ENCODE data around the gene HSPG2. TPM values are rescaled to one million over a fixed set of nuclear protein-coding genes. Genes with fewer than 3 reads are reported as not detected.

The HSPG2 gene
- total and polyA plus RNA-seq, 2 of the 13 experiments (the other 11 are each of a cell fraction or from before 2014, with no cell fraction given): 9.1 to 13.1 TPM

DNA sequence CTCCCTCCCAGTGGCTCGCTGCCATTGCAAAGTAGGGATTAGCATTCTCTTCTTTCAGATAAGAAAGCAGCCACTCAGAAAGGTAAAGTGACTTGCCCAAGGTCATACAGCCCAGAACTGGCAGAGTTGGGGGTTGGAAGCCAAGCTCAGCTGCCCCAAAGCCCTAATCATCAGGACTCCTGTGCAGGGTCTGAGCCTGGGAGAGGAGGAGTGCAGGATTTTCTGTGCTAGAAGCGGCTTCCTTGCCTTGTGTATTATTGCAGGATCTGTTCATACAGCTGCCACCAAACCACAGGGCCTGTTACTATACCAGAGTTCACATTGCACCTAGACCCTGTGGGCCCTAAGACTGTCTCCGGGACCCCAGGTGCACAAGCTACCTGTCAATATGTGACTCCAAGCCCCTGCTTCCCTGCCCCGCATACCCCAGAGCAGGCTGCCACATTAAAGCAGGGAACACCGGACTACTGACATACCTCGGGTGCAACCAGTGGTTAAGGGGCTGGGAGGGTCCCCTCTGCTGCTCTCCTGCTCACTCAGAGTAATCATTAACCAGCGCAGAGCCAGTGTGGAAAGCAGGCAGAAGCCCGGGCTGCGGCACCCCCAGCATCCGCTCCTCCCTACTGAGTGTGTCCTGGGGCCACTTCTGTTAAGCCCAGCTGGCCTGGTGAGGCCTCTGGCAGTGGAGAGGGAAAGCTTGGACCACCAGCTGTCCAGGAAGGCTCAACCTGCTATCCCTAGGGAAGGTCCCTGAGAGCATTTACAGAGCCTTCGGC, 15.8 kb downstream of the HSPG2 start (continued):
- TF ChIP-seq, protein P1, sequence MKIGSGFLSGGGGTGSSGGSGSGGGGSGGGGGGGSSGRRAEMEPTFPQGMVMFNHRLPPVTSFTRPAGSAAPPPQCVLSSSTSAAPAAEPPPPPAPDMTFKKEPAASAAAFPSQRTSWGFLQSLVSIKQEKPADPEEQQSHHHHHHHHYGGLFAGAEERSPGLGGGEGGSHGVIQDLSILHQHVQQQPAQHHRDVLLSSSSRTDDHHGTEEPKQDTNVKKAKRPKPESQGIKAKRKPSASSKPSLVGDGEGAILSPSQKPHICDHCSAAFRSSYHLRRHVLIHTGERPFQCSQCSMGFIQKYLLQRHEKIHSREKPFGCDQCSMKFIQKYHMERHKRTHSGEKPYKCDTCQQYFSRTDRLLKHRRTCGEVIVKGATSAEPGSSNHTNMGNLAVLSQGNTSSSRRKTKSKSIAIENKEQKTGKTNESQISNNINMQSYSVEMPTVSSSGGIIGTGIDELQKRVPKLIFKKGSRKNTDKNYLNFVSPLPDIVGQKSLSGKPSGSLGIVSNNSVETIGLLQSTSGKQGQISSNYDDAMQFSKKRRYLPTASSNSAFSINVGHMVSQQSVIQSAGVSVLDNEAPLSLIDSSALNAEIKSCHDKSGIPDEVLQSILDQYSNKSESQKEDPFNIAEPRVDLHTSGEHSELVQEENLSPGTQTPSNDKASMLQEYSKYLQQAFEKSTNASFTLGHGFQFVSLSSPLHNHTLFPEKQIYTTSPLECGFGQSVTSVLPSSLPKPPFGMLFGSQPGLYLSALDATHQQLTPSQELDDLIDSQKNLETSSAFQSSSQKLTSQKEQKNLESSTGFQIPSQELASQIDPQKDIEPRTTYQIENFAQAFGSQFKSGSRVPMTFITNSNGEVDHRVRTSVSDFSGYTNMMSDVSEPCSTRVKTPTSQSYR (CRISPR knock-in tag; IDR thresholded peaks at IDR 0.05; ENCODE audit: borderline replicate concordance): no peak
- no peak for TF ChIP-seq ZNF225 (CRISPR knock-in tag; IDR thresholded peaks at IDR 0.05)
- no peak for TF ChIP-seq SNAPC2 (CRISPR knock-in tag; IDR thresholded peaks at IDR 0.05)
- TF ChIP-seq, protein P2, sequence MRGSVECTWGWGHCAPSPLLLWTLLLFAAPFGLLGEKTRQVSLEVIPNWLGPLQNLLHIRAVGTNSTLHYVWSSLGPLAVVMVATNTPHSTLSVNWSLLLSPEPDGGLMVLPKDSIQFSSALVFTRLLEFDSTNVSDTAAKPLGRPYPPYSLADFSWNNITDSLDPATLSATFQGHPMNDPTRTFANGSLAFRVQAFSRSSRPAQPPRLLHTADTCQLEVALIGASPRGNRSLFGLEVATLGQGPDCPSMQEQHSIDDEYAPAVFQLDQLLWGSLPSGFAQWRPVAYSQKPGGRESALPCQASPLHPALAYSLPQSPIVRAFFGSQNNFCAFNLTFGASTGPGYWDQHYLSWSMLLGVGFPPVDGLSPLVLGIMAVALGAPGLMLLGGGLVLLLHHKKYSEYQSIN (CRISPR knock-in tag; IDR thresholded peaks at IDR 0.05; ENCODE audit: borderline replicate concordance): no peak
- TF ChIP-seq, protein P3, sequence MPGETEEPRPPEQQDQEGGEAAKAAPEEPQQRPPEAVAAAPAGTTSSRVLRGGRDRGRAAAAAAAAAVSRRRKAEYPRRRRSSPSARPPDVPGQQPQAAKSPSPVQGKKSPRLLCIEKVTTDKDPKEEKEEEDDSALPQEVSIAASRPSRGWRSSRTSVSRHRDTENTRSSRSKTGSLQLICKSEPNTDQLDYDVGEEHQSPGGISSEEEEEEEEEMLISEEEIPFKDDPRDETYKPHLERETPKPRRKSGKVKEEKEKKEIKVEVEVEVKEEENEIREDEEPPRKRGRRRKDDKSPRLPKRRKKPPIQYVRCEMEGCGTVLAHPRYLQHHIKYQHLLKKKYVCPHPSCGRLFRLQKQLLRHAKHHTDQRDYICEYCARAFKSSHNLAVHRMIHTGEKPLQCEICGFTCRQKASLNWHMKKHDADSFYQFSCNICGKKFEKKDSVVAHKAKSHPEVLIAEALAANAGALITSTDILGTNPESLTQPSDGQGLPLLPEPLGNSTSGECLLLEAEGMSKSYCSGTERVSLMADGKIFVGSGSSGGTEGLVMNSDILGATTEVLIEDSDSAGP (CRISPR knock-in tag; IDR thresholded peaks at IDR 0.05; ENCODE audit: borderline replicate concordance): no peak
- TF ChIP-seq, protein P4, sequence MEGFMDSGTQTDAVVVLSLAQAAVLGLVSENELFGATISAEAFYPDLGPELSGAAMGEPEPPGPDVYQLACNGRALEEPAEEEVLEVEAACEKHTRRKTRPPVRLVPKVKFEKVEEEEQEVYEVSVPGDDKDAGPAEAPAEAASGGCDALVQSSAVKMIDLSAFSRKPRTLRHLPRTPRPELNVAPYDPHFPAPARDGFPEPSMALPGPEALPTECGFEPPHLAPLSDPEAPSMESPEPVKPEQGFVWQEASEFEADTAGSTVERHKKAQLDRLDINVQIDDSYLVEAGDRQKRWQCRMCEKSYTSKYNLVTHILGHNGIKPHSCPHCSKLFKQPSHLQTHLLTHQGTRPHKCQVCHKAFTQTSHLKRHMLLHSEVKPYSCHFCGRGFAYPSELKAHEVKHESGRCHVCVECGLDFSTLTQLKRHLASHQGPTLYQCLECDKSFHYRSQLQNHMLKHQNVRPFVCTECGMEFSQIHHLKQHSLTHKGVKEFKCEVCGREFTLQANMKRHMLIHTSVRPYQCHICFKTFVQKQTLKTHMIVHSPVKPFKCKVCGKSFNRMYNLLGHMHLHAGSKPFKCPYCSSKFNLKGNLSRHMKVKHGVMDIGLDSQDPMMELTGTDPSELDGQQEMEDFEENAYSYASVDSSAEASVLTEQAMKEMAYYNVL (CRISPR knock-in tag; IDR thresholded peaks at IDR 0.05; ENCODE audit: borderline replicate concordance): peak; percentile 49; the same call in 1 of the 2 replicates
- peak; percentile 91 for TF ChIP-seq ZMYM3 (CRISPR knock-in tag; IDR thresholded peaks at IDR 0.05)
- TF ChIP-seq, protein P5, sequence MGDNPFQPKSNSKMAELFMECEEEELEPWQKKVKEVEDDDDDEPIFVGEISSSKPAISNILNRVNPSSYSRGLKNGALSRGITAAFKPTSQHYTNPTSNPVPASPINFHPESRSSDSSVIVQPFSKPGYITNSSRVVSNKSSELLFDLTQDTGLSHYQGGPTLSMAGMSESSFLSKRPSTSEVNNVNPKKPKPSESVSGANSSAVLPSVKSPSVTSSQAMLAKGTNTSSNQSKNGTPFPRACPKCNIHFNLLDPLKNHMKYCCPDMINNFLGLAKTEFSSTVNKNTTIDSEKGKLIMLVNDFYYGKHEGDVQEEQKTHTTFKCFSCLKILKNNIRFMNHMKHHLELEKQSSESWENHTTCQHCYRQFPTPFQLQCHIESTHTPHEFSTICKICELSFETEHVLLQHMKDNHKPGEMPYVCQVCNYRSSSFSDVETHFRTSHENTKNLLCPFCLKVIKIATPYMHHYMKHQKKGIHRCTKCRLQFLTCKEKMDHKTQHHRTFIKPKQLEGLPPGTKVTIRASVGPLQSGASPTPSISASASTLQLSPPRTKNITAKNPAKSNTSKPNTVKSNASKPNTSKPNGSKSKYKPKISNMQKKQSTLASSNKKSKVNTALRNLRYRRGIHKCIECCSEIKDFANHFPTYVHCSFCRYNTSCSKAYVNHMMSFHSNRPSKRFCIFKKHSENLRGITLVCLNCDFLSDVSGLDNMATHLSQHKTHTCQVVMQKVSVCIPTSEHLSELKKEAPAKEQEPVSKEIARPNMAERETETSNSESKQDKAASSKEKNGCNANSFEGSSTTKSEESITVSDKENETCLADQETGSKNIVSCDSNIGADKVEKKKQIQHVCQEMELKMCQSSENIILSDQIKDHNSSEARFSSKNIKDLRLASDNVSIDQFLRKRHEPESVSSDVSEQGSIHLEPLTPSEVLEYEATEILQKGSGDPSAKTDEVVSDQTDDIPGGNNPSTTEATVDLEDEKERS (CRISPR knock-in tag; IDR thresholded peaks at IDR 0.05): no peak
- TF ChIP-seq, protein P6, sequence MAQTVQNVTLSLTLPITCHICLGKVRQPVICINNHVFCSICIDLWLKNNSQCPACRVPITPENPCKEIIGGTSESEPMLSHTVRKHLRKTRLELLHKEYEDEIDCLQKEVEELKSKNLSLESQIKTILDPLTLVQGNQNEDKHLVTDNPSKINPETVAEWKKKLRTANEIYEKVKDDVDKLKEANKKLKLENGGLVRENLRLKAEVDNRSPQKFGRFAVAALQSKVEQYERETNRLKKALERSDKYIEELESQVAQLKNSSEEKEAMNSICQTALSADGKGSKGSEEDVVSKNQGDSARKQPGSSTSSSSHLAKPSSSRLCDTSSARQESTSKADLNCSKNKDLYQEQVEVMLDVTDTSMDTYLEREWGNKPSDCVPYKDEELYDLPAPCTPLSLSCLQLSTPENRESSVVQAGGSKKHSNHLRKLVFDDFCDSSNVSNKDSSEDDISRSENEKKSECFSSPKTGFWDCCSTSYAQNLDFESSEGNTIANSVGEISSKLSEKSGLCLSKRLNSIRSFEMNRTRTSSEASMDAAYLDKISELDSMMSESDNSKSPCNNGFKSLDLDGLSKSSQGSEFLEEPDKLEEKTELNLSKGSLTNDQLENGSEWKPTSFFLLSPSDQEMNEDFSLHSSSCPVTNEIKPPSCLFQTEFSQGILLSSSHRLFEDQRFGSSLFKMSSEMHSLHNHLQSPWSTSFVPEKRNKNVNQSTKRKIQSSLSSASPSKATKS (CRISPR knock-in tag; IDR thresholded peaks at IDR 0.05): no peak
- no peak for TF ChIP-seq ZNF33B (CRISPR knock-in tag; IDR thresholded peaks at IDR 0.05)
- TF ChIP-seq ZNF547 (CRISPR knock-in tag; IDR thresholded peaks at IDR 0.05): no peak
- no peak for TF ChIP-seq KAT8 (CRISPR knock-in tag; IDR thresholded peaks at IDR 0.05)
- TF ChIP-seq MAFG (CRISPR knock-in tag; IDR thresholded peaks at IDR 0.05): no peak
- no peak for TF ChIP-seq SCMH1 (CRISPR knock-in tag; IDR thresholded peaks at IDR 0.05; ENCODE audit: borderline replicate concordance)
- TF ChIP-seq PITX1 (CRISPR knock-in tag; IDR thresholded peaks at IDR 0.05): peak; percentile 29; the same call in 1 of the 2 replicates
